Activated naive CD4-positive, alpha-beta T cell treated with anti-CD3 and anti-CD28 coated beads, Interleukin-2, amount 50 U/mL, for 16 hours (primary cell): ENCODE results near the gene TBX6.

Experiments
- DNase-seq: peaks from one replicate; pipeline ENCODE4 v3.0.0-alpha.2; 2020

The TBX6 gene

DNA sequence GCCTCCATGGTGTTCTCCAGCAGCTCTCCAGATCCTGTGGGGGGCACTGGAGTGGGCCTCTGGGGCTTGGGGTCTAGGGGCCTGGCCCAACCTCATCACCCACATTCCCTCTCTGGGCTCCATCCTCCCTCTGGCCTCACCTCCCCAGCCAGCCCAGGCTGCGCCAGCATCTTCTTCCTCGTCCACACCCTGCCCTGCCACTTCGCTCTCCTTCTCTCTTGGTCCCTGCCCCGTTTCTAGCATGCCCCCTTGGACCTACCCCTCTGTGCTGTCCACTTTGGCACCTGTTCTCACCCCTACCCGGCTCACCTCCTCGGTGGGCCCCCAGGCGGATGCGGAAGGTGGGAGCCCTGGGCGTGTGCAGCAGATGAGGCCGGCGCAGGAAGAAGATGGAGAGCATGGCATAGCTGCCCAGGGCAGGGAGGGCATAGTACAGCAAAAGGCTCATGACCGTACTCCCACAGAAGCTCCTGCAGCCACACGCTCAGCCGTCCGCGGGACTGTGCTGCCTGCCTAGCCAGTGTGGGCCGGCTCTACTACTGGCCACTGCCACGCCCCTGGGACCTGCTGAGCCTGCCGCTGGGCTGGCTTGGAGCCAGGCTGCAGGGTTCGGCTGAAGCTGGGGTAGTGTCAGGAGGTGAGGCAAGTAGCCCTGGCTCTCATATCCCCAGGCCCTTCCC, 21.4 kb upstream of the TBX6 start, which contains the start of gene GDPD3:
Gene GDPD3, minus strand, starts transcription at position 507 of the 680 bp plus-strand sequence. Its CDS starts 59 bp downstream, at position 448.
- no peak for DNase-seq

DNA sequence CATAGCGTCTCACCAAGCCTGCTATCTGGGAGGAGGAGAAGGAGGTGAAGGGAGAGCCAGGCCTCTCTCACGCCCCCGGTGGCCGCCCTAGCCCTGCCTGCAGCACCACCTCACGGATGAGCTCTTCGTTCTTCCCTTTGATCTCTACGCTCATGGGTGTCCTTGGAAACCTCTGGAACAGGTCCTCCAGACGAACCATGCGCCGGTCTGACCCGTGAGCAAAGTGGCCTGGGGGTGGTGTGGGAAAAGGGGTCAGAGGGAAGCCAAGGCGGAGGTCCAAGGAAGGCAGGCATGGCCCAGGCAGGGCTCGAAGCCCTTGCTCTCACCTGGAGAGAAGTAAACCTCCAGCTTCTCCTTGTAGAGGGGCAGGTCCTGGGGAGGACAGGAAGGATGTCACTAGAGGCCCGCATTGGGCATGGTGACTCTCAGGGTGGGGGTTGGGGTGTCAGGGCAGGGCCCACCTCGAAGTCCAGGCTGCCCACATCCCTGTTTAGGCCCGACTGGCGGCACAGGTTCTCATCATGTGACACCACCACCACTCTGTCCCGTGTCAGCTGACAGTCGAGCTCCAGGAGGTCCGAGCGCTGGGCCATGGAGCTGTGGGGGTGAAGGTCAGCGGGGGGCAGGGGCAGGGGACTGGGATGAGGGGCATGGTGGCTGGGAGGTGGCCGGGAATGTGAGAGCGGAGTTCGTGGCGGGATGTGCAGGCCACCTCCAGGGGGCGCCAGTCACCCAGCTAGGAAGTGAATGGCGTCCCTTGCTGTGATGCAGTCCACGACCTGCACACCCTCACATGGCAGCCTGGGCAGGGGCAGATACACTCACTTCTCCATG, 20.7 kb upstream of the TBX6 start:
- DNase-seq, result peak; percentile 69

DNA sequence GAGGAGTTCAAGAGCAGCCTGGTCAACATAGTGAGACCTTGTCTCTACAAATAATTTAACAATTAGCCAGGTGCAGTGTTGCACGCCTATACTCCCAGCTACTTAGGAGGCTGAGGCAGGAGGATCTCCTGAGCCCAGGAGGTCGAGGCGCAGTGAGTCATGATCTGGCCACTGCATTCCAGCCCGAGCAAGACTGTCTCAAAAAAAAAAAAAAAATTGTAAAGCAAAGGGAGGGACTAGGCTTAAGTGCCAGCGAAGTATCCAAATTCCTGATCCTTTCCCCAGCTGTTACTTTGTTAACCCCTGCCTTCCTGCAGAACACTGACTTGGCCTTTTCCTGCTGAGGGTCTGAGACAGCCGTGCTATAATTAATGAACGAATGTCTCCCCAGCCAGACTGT, 18.9 kb upstream of the TBX6 start:
- DNase-seq, result no peak

DNA sequence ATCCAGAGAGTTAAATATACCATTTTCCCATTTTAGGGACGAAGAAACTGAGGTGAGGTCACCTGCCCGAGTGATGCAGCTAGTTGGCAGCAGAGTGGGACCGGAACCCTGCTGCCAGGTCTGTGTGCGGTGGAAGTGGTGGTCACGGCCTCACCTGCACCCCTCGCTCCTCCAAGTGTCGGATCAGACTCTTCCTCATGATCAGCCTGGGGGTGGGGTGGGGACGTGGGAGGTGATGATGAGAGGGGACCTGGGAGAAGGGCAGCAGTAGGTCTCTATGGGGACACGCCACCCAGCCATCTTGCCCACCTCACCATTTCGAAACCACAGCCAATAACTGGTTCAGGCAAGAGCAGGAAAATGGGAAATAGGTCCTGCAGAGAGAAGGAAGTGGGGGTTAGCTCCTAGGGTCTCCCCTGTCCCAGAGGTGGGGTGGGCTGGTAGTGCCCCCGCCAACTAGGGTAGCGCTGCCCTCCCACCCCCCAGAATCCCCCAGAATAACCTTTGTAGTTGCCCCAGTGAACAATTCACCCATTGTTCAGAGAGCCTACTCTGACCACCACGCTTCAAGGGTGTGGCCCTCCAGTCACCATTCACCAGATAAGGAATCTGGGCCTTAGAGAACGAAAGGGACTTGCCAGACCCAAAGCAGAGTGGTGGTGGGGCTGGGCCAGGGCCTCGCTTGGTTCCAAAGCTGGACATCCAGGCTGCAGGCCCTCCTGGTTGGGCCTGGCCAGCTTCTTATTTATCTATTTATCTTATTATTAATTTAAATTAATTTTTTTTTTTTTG, 16.5 kb upstream of the TBX6 start:
- DNase-seq, result no peak

DNA sequence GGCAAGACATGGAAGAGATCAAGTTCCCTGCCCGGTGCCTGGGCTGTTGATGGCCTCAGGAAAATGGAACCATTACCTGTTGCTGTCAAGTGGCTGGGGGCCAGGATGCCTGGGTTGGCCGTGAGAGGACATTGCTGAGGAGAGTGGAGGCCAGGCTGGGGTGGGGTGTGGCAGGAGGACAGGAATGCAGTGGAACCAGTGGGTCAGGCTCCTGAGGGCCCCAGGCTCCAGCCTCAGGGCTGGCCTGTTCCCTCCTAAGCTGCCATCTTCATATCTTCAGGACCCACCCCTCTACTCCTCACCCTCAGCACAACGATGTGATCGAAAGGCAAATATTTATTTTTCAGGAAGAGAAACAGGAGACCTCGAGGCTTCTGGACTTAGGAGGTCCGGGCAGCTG, 12.8 kb upstream of the TBX6 start:
- no peak for DNase-seq

DNA sequence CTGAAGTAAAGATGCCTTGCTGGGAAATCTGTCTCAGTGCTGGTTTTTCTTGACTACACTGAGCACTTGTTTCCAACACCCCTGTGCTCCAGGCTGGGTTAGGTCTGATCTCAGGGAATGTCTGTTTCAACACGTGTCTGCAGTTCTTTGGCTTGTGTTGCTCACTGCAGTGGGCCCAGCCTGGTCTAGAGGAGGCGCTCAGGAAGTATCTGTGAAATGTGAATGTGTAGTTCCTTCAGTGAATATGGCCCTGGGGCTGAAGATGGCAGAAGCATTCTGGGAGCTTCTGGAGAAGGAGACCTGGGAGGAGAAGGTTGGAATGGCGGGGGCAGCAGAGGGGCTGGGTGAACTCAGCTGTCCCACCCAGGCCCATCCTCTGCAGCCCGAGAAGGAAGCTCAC, 12.4 kb upstream of the TBX6 start:
- DNase-seq, result no peak

DNA sequence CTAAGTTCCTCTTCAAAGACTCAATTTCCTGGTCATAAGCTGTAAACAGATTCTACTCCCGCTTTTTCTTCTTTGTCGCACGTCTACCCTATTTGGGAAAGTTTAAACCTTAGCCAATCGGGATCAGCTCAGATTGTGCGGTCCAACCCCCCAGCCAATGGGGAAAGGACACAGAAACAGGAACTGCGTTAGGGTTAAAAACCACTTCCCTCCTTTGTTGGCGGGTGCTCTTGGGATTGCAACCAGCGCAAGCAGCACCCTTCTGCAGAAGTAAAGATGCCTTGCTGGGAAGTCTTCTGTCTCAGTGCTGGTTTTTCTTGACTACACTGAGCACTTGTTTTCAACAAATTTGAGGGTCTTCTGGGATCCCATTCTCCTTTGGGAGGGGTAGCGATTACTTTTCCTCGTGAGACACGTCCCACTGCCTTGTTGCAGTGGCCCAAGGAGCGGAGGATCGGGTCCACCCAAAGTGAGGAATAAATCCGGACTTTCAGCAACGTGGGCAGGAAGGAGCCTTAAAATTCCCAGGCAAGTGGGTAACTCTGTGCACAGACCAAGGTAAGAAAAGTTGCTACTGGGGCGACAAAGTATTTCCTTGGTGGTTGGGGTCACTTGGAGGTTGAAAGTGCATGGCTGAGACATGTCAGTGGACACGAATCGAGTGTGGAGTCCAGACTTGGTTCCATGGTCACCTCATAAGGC, 5.3 kb upstream of the TBX6 start:
- no peak for DNase-seq

DNA sequence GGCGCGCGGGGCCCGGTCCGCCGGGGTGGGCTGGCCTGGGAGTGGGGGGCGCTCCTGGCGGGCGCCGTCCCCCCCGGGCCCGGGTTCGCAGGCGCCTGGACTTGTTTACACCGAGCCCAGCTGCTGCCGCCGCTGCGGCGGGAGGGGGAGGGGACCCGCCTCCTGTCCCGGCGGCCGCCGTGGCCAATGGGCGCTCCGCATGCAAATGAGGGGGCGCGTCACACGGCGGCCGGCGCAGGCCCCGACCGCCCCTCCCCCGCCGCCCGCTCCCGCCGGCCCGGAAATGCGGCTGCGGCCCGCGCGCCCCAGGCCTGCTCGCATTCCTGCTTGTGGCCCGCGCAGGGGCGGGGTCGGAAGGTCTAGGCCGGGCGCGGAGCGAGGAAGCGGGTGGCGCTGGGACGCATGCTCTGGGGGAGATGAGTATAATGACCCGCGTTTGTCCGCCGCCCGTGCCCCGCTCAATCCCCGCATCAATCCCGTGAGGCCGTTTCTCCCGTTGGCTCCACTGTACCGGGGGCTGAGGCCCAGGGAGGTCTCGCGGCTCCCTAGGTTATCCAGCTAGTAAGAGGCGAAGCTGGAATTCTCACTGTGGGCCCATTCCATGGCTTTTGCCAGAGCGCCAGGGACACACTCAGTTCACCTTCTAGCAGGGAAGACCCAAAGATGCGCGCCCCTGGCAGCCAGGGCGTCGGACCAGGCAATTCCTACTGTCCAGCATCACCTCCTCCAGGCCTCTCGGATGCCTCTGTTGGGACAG, 4.6 kb upstream of the TBX6 start, which contains the start of gene YPEL3:
Gene YPEL3, minus strand, starts transcription at position 109 of the 757 bp plus-strand sequence. CDS start 731 bp downstream, outside the sequence.
- DNase-seq, result peak; percentile 89

DNA sequence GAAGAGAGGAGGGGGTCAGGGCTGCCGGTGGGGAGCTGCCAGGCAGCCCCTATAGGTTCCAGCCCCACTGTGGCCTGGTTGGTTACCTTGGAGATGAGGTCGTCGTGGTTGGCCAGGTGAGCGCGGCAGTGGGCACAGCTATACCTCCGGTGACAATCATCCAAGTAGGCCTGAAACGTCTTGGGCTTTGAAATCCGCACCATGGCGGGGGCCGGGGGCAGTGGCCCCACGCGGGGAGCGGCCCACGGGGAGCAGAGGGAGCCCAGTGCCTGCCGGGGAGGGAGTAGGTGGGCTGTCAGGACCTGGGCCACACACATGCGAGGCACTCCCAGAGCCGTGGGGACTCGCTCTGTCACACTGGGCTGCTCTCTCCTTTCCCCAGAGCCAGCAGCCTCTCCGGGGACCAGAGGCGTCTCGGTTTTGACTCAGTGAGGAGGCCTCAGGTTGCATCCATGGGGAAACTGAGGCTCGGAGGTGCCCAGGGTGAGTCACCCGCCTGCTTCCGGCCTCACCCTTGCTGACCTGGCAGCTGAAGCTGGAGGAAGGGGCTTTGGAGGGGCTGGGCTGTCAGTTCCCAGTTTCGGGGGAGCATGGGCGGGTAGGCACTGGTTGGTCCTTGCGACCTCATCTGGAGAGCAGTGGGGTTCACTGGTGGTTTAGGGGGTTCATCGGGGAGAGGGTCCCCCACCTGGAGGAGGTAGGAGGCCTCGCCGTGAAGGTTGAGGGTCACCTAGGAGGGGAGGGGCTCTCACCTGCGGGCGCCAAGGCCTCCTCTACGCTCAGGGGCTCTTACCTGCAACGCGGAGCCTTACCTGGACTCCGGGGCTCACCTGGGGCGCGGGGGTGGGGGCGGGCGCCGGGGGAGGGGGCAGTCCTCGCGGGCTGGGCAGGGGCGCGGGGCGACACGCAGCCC, 3.7 kb upstream of the TBX6 start:
- no peak for DNase-seq

DNA sequence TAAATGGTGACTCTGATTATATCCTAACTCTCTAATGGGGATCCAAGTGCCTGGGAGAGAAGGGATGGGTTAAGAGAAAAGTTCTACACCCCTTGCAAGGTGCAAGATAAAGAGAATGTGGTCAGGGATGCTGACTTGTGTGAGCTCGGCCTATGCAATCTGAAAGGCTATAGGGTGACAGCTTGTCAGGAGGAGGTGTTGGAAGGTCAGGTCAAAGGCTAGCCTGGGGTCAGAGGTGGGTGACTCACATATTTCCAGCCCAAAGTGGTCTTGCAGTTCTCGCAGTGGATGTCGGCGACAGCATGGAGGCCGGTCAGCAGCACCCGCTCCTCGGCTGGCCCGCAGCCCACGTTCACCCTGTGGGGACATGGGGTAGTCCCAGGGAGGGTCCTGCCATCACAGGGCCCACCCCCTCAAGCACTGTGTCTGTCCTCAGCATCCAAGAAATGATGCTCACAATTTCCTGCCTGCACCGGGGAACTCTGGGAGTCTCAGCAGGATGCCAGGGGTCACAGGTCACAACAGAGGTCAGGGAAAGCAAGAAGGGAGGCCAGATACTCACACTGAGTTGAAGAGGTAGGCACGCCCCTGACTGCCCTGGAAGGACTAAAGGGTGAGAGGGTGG, 2.9 kb upstream of the TBX6 start:
- no peak for DNase-seq

DNA sequence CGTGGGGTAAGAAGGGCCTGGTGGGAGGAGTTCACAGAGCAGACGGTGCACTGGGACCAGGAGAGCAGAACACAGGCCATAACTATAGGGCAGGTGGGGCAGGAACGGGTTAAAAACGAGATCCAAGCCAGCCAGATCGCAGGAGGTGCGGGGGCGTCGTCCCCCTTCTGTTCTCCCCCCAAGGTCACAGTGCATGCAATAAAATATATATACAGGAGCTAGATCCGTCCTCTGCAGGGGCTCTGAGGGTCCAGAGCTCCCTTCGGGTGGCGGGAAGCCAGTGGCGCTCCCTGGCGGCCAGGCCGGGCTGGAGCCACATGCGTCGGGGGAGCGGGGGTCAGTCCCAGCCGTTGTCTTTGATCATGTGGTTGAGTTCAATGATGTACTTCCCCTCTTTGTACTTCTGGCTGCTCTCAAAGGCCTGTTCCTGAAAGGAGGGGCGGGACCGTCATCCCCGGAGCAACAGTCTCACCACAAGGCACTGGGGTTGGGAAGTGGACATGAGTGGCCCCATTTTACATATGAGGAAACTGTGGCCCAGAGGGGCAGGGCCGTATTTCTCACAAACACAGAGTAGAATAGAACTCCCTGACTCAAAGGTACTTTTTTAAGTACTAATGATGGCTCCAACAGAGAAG, 768 bp upstream of the TBX6 start:
- peak; percentile 57 for DNase-seq

DNA sequence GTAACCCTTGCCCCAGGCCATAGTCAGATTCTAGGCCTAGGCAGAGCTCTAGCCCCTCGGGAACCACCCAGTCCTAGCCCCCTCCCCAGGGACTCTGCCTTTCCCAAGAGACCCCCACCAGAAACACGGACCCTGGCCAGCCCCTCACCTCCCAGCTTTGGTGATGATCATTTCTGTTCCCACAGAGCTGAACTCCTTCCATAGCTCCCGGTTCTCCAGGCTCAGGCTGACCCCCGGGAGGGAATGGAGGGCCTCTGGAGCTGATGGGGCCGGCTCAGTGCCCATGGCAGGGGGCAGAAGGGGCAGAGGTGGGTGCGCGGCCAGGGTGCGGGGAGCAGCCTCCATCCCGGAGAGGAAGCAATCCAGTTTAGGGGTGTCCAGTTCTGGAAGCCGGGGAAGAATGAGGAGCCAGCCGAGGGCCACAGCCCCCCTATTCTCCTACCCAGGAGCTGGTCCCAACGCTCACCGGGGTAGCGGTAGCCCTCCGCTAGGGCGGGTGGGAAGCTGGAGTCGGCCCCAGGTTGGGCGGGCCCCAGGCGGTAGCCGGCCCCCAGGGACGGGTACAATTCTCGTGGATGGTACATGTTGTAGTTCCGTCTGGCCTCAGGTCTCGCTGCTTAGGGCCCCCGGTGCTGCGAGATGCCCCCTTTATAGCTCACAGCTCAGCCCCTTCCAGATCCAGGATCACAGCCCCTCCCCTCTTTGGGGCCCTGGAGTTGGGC, 953 bp downstream of the TBX6 start:
- no peak for DNase-seq

DNA sequence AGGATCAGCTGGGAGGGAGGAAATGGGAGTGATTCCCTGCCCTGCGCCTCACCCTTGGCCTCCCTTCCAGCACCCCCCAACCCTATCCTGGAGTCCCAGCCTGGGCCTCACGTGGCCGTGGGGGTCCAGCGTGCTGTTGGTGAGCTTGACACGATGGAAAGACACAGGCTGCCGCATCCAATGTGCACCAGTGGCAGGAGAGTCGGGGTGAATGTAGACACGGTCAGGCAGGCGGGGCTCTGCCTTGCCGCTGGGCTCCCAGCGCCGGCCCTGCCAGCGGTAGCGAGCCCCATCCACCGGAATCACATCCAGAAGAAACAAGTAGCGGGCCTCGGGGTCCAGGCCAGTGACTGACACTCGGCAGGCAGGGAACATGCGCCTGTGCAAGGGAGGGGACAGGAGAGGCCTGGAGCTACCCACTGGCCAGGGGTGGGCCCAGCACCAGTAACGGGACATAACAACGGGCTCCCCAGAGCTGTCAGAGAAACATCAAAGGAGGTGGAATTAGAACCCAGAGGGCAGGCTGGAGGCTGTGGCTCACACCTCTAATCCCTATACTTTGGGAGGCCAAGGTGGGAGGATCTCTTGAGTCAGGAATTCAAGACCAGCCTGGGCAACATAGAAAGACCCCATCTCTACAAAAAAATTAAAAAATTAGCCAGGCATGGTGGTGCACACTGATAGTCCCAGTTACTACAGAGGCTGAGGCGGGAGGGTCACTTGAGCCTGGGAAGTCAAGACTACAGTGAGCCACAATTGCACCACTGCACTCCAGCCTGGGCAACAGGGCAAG, 2.7 kb downstream of the TBX6 start:
- DNase-seq, result no peak

DNA sequence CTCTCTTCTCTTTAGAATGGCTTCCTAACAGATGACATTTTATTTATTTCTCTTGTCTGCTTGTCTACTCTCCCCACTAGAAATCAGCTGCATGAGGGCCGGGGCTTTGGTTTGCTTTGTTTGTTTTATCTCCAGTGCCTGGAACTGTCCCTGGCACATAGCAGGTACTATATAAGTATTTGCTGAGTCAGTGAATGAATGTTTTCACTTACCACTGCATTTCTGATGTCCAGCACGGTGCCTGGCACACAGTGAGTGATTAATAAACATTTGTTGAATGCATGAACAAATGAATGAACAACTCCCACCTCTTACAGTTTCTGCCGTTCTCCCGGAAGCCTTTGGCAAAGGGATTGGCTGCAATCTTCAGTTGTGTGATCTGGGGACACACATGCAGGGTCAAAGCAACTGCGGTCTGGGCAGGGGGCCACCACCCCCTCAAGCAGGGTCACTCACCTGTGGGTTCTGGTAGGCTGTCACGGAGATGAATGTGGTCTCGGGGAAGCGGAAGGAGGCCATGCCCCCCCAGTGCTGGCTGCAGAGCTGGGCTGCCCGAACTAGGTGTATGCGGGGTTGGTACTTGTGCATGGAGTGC, 3.4 kb downstream of the TBX6 start:
- no peak for DNase-seq

DNA sequence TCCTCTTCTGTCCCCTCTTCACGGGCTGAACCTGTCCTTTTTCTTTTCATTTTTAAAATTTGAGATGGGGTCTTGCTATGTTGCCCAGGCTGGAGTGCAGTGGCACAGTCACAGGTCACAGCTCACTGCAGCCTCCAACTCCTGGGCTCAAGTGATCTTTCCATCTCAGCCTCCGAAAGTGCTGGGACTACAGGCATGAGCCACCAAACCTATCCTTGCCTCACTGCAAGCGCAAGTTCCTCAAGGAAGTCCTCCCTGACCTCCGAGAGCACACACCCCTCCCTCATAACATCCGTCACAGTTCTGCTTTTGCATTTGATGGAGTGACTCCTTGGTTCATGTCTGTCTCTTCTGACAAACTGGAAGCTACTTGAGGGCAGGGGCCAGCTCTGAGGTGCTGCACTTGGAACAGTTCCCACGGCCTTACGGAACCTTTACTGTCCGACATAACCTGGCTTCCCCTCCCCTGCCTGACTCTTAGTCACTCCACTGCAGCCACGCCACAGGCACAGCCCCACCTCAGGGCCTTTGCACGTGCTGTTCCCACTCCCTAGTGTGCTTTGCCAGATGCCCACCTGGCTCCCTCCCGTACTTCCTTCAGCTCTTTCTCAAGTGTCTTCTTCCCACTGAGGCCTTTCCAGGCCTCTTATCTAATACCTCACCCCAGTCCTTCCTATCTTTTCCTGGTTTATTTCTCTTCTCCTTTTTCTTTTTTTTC, 4.4 kb downstream of the TBX6 start:
- DNase-seq, result no peak

DNA sequence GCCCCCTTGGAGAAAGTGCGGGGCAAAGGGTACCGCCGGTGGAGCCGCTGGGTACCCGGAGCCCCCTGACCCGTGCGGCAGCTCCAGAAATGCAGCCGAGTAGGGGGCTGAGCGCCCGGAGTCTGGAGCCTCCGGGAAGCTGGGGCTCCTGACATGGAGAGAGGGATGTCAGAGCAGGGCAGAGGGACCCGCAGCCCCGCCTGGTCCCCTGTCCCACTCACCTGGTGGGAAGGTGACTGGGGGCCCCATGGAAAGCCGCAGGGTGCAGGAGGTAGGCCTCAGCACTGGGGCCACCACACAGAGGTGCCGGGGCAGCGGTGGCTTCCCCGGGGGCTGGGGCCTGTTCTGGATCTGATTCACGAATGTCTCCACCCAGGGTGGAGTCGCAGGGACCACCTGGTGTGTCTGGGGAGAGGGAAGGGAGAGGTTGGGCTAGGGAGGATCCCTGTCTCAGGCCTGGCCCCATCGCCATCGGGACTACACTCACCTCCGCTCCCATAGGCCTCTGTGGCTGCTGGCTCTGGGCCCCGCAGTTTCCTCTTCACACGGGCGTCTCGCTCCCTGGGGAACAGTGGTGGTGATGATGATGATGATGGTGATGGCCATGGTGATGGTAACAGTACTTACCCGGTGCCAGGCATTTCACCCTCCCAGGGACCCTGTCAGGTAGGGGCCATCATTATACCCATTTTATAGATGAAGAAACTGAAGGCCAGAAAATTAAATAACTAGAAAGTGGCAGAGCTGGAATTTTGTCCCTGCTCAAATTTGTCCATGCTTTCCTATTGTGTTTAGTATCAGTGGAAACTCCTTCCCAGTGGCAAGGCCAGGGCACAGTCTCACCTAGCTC, 5.2 kb downstream of the TBX6 start:
- no peak for DNase-seq
